Lung (tissue), 12 donors: ENCODE data around the gene ZNF888. TPM values are rescaled to one million over a fixed set of nuclear protein-coding genes. Genes with fewer than 3 reads are reported as not detected.
"Not testable (repeated sequence)": the region's sequence is repeated elsewhere in the genome, so short reads cannot be mapped to it uniquely, and the experiment has no call there.

Source experiments
- ATAC-seq: fragments of 200-7000 bp; cut with Tn5 transposase; one replicate; pipeline ENCODE4 v1.9.1; 2020; ENCODE audit warnings: moderate number of reproducible peaks; ENCODE audit not compliant: insufficient read depth, low FRiP score
- DNase-seq, 3 donors: peaks; one replicate each; pipeline ENCODE4 v3.0.0-alpha.2; 2013 to 2017
- H3K27ac ChIP-seq, 2 donors: one replicate each; pipeline ENCODE4 v1.5.1; 2013; ENCODE audit warnings: mild to moderate bottlenecking in 2 of 2, moderate library complexity in 2 of 2, control low read depth in 1 of 2, inconsistent platforms in 1 of 2, low read depth in 1 of 2, low read length in 1 of 2
- H3K27me3 ChIP-seq, 3 donors: one replicate each; pipeline ENCODE4 v1.5.1; 2013; ENCODE audit warnings: low read length in 2 of 3; ENCODE audit not compliant: control insufficient read depth in 3 of 3, insufficient read depth in 3 of 3
- H3K36me3 ChIP-seq, 4 donors: one replicate each; pipeline ENCODE4 v1.5.1; 2013; ENCODE audit warnings: low read length in 4 of 4, mild to moderate bottlenecking in 1 of 4, moderate library complexity in 1 of 4; ENCODE audit not compliant: control insufficient read depth in 4 of 4, insufficient read depth in 4 of 4
- H3K4me1 ChIP-seq, 5 donors: one replicate each; pipeline ENCODE4 v1.5.1; 2013; ENCODE audit warnings: low read length in 5 of 5, mild to moderate bottlenecking in 2 of 5, moderate library complexity in 1 of 5; ENCODE audit not compliant: control insufficient read depth in 5 of 5, insufficient read depth in 5 of 5
- H3K4me3 ChIP-seq: one replicate; pipeline ENCODE4 v1.5.1; 2013; ENCODE audit warnings: mild to moderate bottlenecking, control low read depth, moderate library complexity
- H3K9ac ChIP-seq, 2 donors: one replicate each; pipeline ENCODE4 v1.5.1; 2013; ENCODE audit warnings: low read length in 2 of 2, control low read depth in 1 of 2; ENCODE audit not compliant: insufficient read depth in 1 of 2
- H3K9me3 ChIP-seq, 4 donors: one replicate each; pipeline ENCODE4 v1.5.1; 2013; ENCODE audit warnings: low read length in 3 of 4, mild to moderate bottlenecking in 1 of 4, moderate library complexity in 1 of 4; ENCODE audit not compliant: control insufficient read depth in 4 of 4, insufficient read depth in 3 of 4
- WGBS, 2 donors: extraction: QIAGEN DNeasy Blood & Tissue Kit; methylation state at CpG; one replicate each; pipeline ENCODE4 v1.1.7; 2013; 5-methylcytosine and 5-hydroxymethylcytosine counted together
- polyA plus RNA-seq, 2 donors: library from polyadenylated mRNA; stranded (reverse); fragments of 200-250 nt; gene quantifications; one replicate each; pipeline ENCODE4 v1.2.1, GENCODE V29; 2013
- total RNA-seq, 2 donors: library from RNA; depleted of rRNA in 1 of 2; stranded (reverse); fragments of >200 nt in 1 of 2; gene quantifications; one replicate each; pipeline ENCODE4 v1.2.1, GENCODE V29; 2014 to 2021
- TF ChIP-seq, protein P1 (sequence below): IDR thresholded peaks from 2 replicates; pipeline ENCODE4 v1.5.1; 2012; ENCODE audit warnings: mild to moderate bottlenecking; ENCODE audit errors: control extremely low read depth, extremely low read depth
- donor health status: control.
- donor health status: control.
- donor health status: Bipolar disorder and iron deficiency.
- donor health status: healthy.
- donor health status: DM: yes; HTN: yes; CAD: no.

Gene ZNF888
- total and polyA plus RNA-seq, 4 donors, result 2.2 to 18.9 (median 5.7) TPM

DNA sequence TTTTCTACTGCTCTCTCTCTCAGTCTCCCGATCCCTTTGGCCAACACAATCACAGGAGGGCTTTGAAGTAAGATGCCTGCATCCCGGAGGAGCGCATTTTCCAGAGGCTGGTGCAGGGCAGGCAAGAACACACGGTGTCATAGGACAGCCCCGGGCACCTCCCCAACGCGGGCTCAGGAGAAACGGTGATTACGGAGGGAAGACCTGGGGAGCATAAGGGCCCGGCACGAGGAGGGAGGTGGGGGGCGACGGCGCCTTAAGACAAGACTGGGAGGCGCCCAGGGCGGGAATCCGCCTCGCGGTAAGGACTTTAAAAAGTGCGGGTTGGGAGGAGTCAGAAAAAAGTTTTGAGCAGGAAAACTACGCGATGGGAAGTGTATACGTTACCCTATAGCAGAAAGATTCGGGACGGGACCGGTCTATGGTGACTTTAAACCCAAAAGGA, 18.7 kb upstream of the ZNF888 start:
- peak; percentile 21 for ATAC-seq

DNA sequence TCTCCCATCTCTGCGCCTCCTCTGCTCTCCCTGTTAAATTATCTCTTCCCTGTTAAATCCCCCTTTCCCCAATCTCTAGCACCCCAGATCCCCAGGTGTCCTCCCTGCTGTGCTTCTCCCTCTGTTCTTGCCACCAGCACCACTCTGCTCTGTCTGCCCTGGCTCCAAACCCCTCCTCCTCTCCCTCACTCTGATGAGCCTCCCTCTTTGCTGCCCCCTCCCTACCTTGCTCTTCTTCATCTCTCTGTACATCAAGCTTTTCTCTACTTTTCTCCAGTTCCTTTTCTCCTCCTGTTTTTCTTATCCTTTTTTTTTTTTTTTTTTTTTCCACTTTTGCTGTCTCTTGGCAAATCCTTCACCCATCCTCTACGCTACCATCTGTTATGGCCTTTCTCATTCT, 18.3 kb upstream of the ZNF888 start:
- not testable (repeated sequence) for ATAC-seq, DNase-seq, H3K27ac ChIP-seq, H3K4me3 ChIP-seq, H3K27me3 ChIP-seq, H3K9ac ChIP-seq, H3K9me3 ChIP-seq, H3K36me3 ChIP-seq
- WGBS, 2 donors, result 48 to 55% methylated on average over 2 of the region's 2 CpGs
- H3K4me1 ChIP-seq, result peaks cover 0 to 14% (median 0%) of the 10 kb centered on the region in 5 donors

More for the DNA sequence above, 18.7 kb upstream of the ZNF888 start:
- Histone ChIP-seq H3K4me3 (peak overlapping the region; percentile 36), H3K9ac (peak overlapping the region; percentile 67 to 78), H3K4me1 (peaks cover 0 to 14% (median 0%) of the 10 kb centered on the region in 5 donors), H3K36me3 (no peaks in the 10 kb centered on the region), H3K9me3 (peaks cover 0 to 10% (median 0%) of the 10 kb centered on the region in 4 donors), H3K27ac (peak overlapping the region; percentile 78 to 80), H3K27me3 (no peaks in the 10 kb centered on the region)
- peak in 2 of 3 donors; percentile 32 to 51 for DNase-seq
- 0 to 1% methylated on average over 26 of the region's 26 CpGs for WGBS, 2 donors
- TF ChIP-seq, protein P1, sequence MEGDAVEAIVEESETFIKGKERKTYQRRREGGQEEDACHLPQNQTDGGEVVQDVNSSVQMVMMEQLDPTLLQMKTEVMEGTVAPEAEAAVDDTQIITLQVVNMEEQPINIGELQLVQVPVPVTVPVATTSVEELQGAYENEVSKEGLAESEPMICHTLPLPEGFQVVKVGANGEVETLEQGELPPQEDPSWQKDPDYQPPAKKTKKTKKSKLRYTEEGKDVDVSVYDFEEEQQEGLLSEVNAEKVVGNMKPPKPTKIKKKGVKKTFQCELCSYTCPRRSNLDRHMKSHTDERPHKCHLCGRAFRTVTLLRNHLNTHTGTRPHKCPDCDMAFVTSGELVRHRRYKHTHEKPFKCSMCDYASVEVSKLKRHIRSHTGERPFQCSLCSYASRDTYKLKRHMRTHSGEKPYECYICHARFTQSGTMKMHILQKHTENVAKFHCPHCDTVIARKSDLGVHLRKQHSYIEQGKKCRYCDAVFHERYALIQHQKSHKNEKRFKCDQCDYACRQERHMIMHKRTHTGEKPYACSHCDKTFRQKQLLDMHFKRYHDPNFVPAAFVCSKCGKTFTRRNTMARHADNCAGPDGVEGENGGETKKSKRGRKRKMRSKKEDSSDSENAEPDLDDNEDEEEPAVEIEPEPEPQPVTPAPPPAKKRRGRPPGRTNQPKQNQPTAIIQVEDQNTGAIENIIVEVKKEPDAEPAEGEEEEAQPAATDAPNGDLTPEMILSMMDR, result no peak

DNA sequence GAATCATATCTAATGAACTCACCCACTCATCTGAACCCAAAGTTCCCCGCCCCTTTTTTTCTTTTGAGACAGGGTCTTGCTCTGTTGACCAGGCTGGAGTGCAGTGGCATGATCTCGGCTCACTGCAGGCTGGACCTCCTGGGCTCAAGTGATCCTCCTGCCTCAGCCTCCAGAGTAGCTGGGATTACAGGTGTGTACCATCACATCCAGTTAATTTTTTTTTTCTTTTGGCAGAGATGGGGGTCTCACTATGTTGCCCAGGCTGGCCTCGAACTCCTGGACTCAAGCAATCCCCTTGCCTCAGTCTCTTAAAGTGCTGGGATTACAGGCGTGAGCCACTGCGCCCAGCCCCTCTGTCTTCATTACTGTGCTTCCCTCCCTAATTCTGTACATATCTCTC, 17.7 kb upstream of the ZNF888 start:
- ATAC-seq, H3K9me3 ChIP-seq, H3K27ac ChIP-seq, H3K9ac ChIP-seq, DNase-seq, H3K27me3 ChIP-seq, H3K4me3 ChIP-seq, H3K36me3 ChIP-seq: not testable (repeated sequence)
- 80 to 83% methylated on average over 5 of the region's 5 CpGs for WGBS, 2 donors
- peaks cover 0 to 14% (median 0%) of the 10 kb centered on the region in 5 donors for H3K4me1 ChIP-seq

DNA sequence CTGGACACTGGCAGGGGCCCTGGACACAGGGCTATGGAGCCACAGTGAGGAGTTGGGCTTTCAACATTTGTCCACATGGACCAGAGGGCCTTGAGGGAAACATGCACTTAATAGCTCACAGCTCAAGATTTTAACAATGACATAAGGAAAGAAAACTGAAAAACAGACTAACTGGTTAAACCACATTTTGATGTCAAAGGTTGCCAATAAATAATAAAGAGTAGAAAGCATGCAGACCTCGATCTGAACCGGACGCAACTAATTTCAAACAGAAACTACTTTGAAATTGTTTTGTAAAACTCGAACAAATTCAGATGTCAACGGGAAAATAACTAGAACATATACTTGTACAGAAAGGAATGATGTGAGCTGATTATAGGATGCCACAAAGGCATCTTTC, 15.5 kb upstream of the ZNF888 start:
- Histone ChIP-seq H3K4me3 (no peak overlapping the region), H3K36me3 (peaks cover 0 to 1% (median 0%) of the 10 kb centered on the region in 4 donors), H3K9me3 (peaks cover 0 to 6% (median 0%) of the 10 kb centered on the region in 4 donors), H3K27me3 (no peaks in the 10 kb centered on the region), H3K9ac (no peak overlapping the region), H3K4me1 (peaks cover 0 to 11% (median 0%) of the 10 kb centered on the region in 5 donors), H3K27ac (no peak overlapping the region)
- DNase-seq (peak in 2 of 3 donors; percentile 45 to 71), ATAC-seq (no peak)
- 42 to 43% methylated on average over 5 of the region's 5 CpGs for WGBS, 2 donors
- TF ChIP-seq, protein P1, result no peak
